Endothelial cell of umbilical vein (primary cell): ENCODE measurements around the gene ARHGAP28. TPM values are rescaled to one million over a fixed set of nuclear protein-coding genes. Genes with fewer than 3 reads are reported as not detected.

Experiments used
- BruUV-seq: library from RNA; stranded (reverse); fragments of 400-500 nt; replicated peaks from 2 replicates; lab custom pipeline; 2021; lab: Mats Ljungman, UMichigan
- CTCF ChIA-PET: fragments of 300-600, 350-600 bp; sonication (Branson Sonifier 250); formaldehyde crosslinking; loops from one replicate; lab custom pipeline; 2021; ENCODE audit warnings: antibody characterized with exemption, inconsistent platforms; lab: Charles Lee
- POLR2A ChIA-PET: fragments of 300-600, 350-600 bp; sonication (Branson Sonifier 250); formaldehyde crosslinking; loops from one replicate; lab custom pipeline; 2021; ENCODE audit warnings: antibody characterized with exemption, inconsistent platforms; lab: Charles Lee
- DNase-seq: peaks from one replicate; pipeline ENCODE4 v3.0.0-alpha.2; 2011; ENCODE audit warnings: low read depth, low spot score
- FAIRE-seq: peaks from 2 replicates; lab custom pipeline; 2011; peaks lifted over from hg19 to GRCh38; lab: Jason Lieb, UNC
- H2AFZ ChIP-seq: 2 replicates; pipeline ENCODE4 v1.6.0; 2012; ENCODE audit warnings: low read depth, low read length, control low read depth, inconsistent platforms
- H3K27ac ChIP-seq: 2 replicates; pipeline ENCODE4 v1.5.1; 2011; ENCODE audit warnings: low read depth, mild to moderate bottlenecking, control low read depth, low read length, moderate library complexity; ENCODE audit not compliant: insufficient read depth
- H3K27me3 ChIP-seq, 2 experiments: 2 replicates each; pipeline versions ENCODE4 v1.6.0 to v1.6.1; 2011; ENCODE audit warnings: low read length in 2 of 2, mixed read lengths in 1 of 2; ENCODE audit not compliant: control insufficient read depth in 2 of 2, insufficient read depth in 2 of 2
- H3K36me3 ChIP-seq, 2 experiments: 2 replicates in 1 of 2; 3 replicates in 1 of 2; pipeline ENCODE4 v1.5.1; 2011; ENCODE audit warnings: low read length in 2 of 2, mild to moderate bottlenecking in 1 of 2, moderate library complexity in 1 of 2; ENCODE audit not compliant: control insufficient read depth in 2 of 2, insufficient read depth in 2 of 2; ENCODE audit errors: extremely low read depth in 1 of 2
- H3K4me1 ChIP-seq: 3 replicates; pipeline ENCODE4 v1.5.1; 2011; ENCODE audit warnings: mild to moderate bottlenecking, low read length; ENCODE audit not compliant: control insufficient read depth, insufficient read depth; ENCODE audit errors: extremely low read depth
- H3K4me2 ChIP-seq: 2 replicates; pipeline ENCODE4 v1.6.1; 2011; ENCODE audit warnings: low read length, control low read depth, mixed read lengths; ENCODE audit not compliant: insufficient read depth
- H3K4me3 ChIP-seq, 3 experiments: fragments of 200-600 bp in 1 of 3; sonication (generic), shearing (Covaris generic) in 1 of 3; replicated peaks in 1 of 3; 2 replicates each; pipeline ENCODE4 v1.5.1; 2011 to 2016; ENCODE audit warnings: control low read depth in 3 of 3, low read length in 3 of 3, mild to moderate bottlenecking in 2 of 3, inconsistent platforms in 1 of 3, low read depth in 1 of 3, moderate library complexity in 1 of 3; ENCODE audit not compliant: insufficient read depth in 1 of 3
- H3K79me2 ChIP-seq: 2 replicates; pipeline ENCODE4 v1.6.0; 2012; ENCODE audit warnings: low read length, inconsistent platforms; ENCODE audit not compliant: control insufficient read depth, insufficient read depth
- H3K9ac ChIP-seq: replicated peaks from 2 replicates; pipeline ENCODE3; 2011; ENCODE audit warnings: low read length, control low read depth; ENCODE audit not compliant: insufficient read depth; ENCODE audit errors: extremely low read depth
- H3K9me1 ChIP-seq: replicated peaks from 3 replicates; pipeline ENCODE4 v1.6.0; 2011; ENCODE audit warnings: mild to moderate bottlenecking, low read length; ENCODE audit not compliant: control insufficient read depth, insufficient read depth; ENCODE audit errors: extremely low read depth
- H3K9me3 ChIP-seq: replicated peaks from 2 replicates; pipeline ENCODE4 v1.5.1; 2012; ENCODE audit warnings: low read length, inconsistent platforms; ENCODE audit not compliant: control insufficient read depth, insufficient read depth
- H4K20me1 ChIP-seq: replicated peaks from 2 replicates; pipeline ENCODE3; 2011; ENCODE audit warnings: mild to moderate bottlenecking, low read length; ENCODE audit not compliant: control insufficient read depth, insufficient read depth; ENCODE audit errors: extremely low read depth
- CTCF ChIP-seq, 2 donors: IDR thresholded peaks; 1 replicate in 1 of 2; 2 replicates in 1 of 2; pipeline ENCODE4 v1.5.1; 2011; ENCODE audit warnings: low read length in 2 of 2, mild to moderate bottlenecking in 2 of 2, moderate library complexity in 2 of 2, control low read depth in 1 of 2, inconsistent platforms in 1 of 2, low read depth in 1 of 2; ENCODE audit not compliant: insufficient read depth in 1 of 2; ENCODE audit errors: extremely low read depth in 1 of 2
- EZH2 ChIP-seq: IDR thresholded peaks from 2 replicates; pipeline ENCODE4 v1.6.1; 2012; ENCODE audit warnings: borderline replicate concordance, low read depth, mild to moderate bottlenecking, moderate library complexity, low read length, inconsistent platforms; ENCODE audit not compliant: severe bottlenecking
- FOS ChIP-seq: IDR thresholded peaks from 2 replicates; pipeline ENCODE4 v1.6.1; 2011; ENCODE audit warnings: mild to moderate bottlenecking, low read length, moderate library complexity, borderline replicate concordance; ENCODE audit not compliant: insufficient read depth
- GATA2 ChIP-seq: IDR thresholded peaks from 2 replicates; pipeline ENCODE4 v1.7.0; 2011; ENCODE audit warnings: low read depth, mild to moderate bottlenecking, moderate library complexity, mixed read lengths, low read length; ENCODE audit not compliant: insufficient read length, insufficient read depth
- JUN ChIP-seq: IDR thresholded peaks from 2 replicates; pipeline ENCODE4 v1.6.1; 2011; ENCODE audit warnings: borderline replicate concordance, low read depth; ENCODE audit not compliant: insufficient read length, insufficient read depth
- MAX ChIP-seq: IDR thresholded peaks from 2 replicates; pipeline ENCODE4 v1.6.1; 2011; ENCODE audit not compliant: insufficient read depth, insufficient read length
- MYC ChIP-seq: IDR thresholded peaks from one replicate; pipeline ENCODE4 v1.6.1; 2011; ENCODE audit warnings: mild to moderate bottlenecking, low read depth, low read length
- POLR2A ChIP-seq: IDR thresholded peaks from 2 replicates; pipeline ENCODE4 v1.6.1; 2012; ENCODE audit warnings: low read depth, mild to moderate bottlenecking, control low read depth, low read length
- POLR2AphosphoS5 ChIP-seq: IDR thresholded peaks from 2 replicates; pipeline ENCODE4 v1.6.1; 2012; ENCODE audit warnings: low read depth, mild to moderate bottlenecking, control low read depth, low read length, moderate library complexity; ENCODE audit not compliant: insufficient read depth
- dilution Hi-C: fragments of 300-500 bp; cut with MboI; formaldehyde crosslinking; loops from one replicate; pipeline ENCODE4 v1.15.0; 2019; ENCODE audit warnings: low sequenced_read_pairs; ENCODE audit not compliant: extremely low pct_ligation_motif_present
- intact Hi-C: fragments of 100-400 bp; cut with micrococcal nuclease; formaldehyde crosslinking; loops from one replicate; pipeline ENCODE4 v1.10.0; 2022
- polyA plus RNA-seq, 4 experiments: library from polyadenylated mRNA; depleted of rRNA in 3 of 4; stranded (reverse) in 3 of 4; unstranded in 1 of 4; fragments of >200 nt; gene quantifications; 2 replicates each; pipeline versions ENCODE4 v1.2.1 to v1.2.3, GENCODE V29; 2011 to 2012; ENCODE audit warnings: missing spikeins in 1 of 4
- total RNA-seq: library from RNA; stranded (reverse); gene quantifications from 2 replicates; pipeline ENCODE4 v1.2.3, GENCODE V29; 2021

ARHGAP28 gene
- total and polyA plus RNA-seq, 2 donors (not counting 3 experiments of a cell fraction or from before 2014, with no cell fraction given), result 3.8 to 23.4 TPM

GRCh38 chr18:6793986-6794385 lies 64.5 kb downstream of the ARHGAP28 start:
- BruUV-seq, result no TSS peak
- Histone ChIP-seq H3K27ac (no peak overlapping the region), H3K9me1 (no peaks in the 10 kb centered on the region), H2AFZ (no peak overlapping the region), H3K9me3 (no peaks in the 10 kb centered on the region), H3K79me2 (no peaks in the 10 kb centered on the region), H3K4me3 (no peak overlapping the region), H3K9ac (no peak overlapping the region), H3K36me3 (no peaks in the 10 kb centered on the region), H3K4me1 (peaks cover 4% of the 10 kb centered on the region), H4K20me1 (no peaks in the 10 kb centered on the region), H3K27me3 (no peaks in the 10 kb centered on the region), H3K4me2 (no peak overlapping the region)
- TF ChIP-seq MAX, result no peak
- no peak for TF ChIP-seq POLR2AphosphoS5
- TF ChIP-seq GATA2, result no peak
- no peak for TF ChIP-seq CTCF (IDR thresholded peaks at IDR 0.05; ENCODE audit: extremely low read depth in 1 of 2, insufficient read depth in 1 of 2, low read depth in 1 of 2, low read length in 2 of 2)
- no peak for TF ChIP-seq FOS
- no peak for TF ChIP-seq MYC
- TF ChIP-seq POLR2A, result no peak
- TF ChIP-seq EZH2, result no peak
- no peak for TF ChIP-seq JUN
- intact Hi-C loops (no loop called here), dilution Hi-C loops (no loop called here)
- FAIRE-seq (no peak), DNase-seq (no peak)
- ChIA-PET POLR2A (no interaction called here), CTCF (no interaction called here)
